Psoas muscle (tissue), 8 donors: Measurements from ENCODE around the gene PAX6. TPM values are rescaled to one million over a fixed set of nuclear protein-coding genes. Genes with fewer than 3 reads are reported as not detected.
"Not testable (repeated sequence)": the region's sequence is repeated elsewhere in the genome, so short reads cannot be mapped to it uniquely, and the experiment has no call there.

Experiments
- ATAC-seq, 4 donors: fragments of 200-7000 bp; cut with Tn5 transposase; one replicate each; pipeline ENCODE4 v1.9.1; 2020; ENCODE audit warnings: moderate library complexity in 3 of 4, mild to moderate bottlenecking in 2 of 4
- DNase-seq, 2 donors: peaks; one replicate each; pipeline ENCODE4 v3.0.0-alpha.2; 2020
- H3K27ac ChIP-seq: fragments of 200-600 bp; one replicate; pipeline ENCODE4 v1.8.0; 2022
- H3K27me3 ChIP-seq, 3 donors: fragments of 200-600 bp in 1 of 3; one replicate each; pipeline versions ENCODE4 v1.6.1 to v1.8.0; 2013 to 2022; ENCODE audit warnings: low read length in 2 of 3, mild to moderate bottlenecking in 2 of 3, moderate library complexity in 1 of 3; ENCODE audit not compliant: insufficient read depth in 3 of 3
- H3K36me3 ChIP-seq, 2 donors: fragments of 200-600 bp in 1 of 2; one replicate each; pipeline versions ENCODE4 v1.6.1 to v1.8.0; 2013 to 2022; ENCODE audit warnings: low read depth in 1 of 2, mild to moderate bottlenecking in 1 of 2, moderate library complexity in 1 of 2; ENCODE audit not compliant: insufficient read depth in 1 of 2
- H3K4me1 ChIP-seq: fragments of 200-600 bp; one replicate; pipeline ENCODE4 v1.8.0; 2022
- H3K4me3 ChIP-seq: fragments of 200-600 bp; one replicate; pipeline ENCODE4 v1.8.0; 2022; ENCODE audit warnings: mild to moderate bottlenecking
- H3K9me3 ChIP-seq: fragments of 200-600 bp; one replicate; pipeline ENCODE4 v1.8.0; 2022
- WGBS, 3 donors: extraction: QIAGEN DNeasy Blood & Tissue Kit; methylation state at CpG; one replicate each; pipeline versions ENCODE4 v1.1.6 to v1.1.7; 2013; 5-methylcytosine and 5-hydroxymethylcytosine counted together
- intact Hi-C, 2 donors: fragments of 100-400 bp; cut with DNase I; formaldehyde crosslinking; loops; one replicate each; pipeline versions ENCODE4 v1.11.0 to v1.14.2; 2022
- polyA plus RNA-seq, 3 donors: library from polyadenylated mRNA; stranded (reverse); fragments of 200-250 nt; gene quantifications; one replicate each; pipeline ENCODE4 v1.2.3, GENCODE V29; 2013
- total RNA-seq, 4 donors: library from RNA; stranded (reverse); fragmentation: NEBNext Ultra II Directional in 2 of 4; extraction: Animal tissue kit (Norgen Biotek cat#: 25700) in 2 of 4; gene quantifications; one replicate each; pipeline versions ENCODE4 v1.2.1 to v1.2.4, GENCODE V29; 2021 to 2023
- TF ChIP-seq, protein P1 (sequence below): fragments of 200-600 bp; IDR thresholded peaks from one replicate; pipeline ENCODE4 v1.8.0; 2022; ENCODE audit warnings: antibody characterized with exemption
- donor health status: healthy with polysubstance abuse.
- donor health status: DM: no; HTN: no; CAD: no; lungs with moderate emphysema.
- donor health status: Bipolar disorder and iron deficiency.
- donor health status: healthy.
- donor health status: DM: yes; HTN: yes; CAD: no.
- donor health status: DM: no; HTN: no; CAD: no.
- donor health status: DM: no; HTN: no; CAD: no.
- donor health status: DM: yes; HTN: yes; CAD: no.

Gene PAX6
- total and polyA plus RNA-seq, 7 donors = 0.75 TPM; not detected in 6

GRCh38 chr11:31757260-31757835, 53.8 kb downstream of the PAX6 start:
- no peak for DNase-seq
- peak in 1 of 4 donors; percentile 54 for ATAC-seq
- WGBS, 3 donors = 34 to 43% (median 39%) methylated on average over 3 of the region's 3 CpGs
- intact Hi-C loops = no loop called here
- Histone ChIP-seq H3K4me3 (no peak overlapping the region), H3K36me3 (no peaks in the 10 kb centered on the region), H3K27ac (no peak overlapping the region), H3K9me3 (no peaks in the 10 kb centered on the region), H3K27me3 (no peaks in the 10 kb centered on the region), H3K4me1 (peaks cover 6% of the 10 kb centered on the region)
- TF ChIP-seq, protein P1, sequence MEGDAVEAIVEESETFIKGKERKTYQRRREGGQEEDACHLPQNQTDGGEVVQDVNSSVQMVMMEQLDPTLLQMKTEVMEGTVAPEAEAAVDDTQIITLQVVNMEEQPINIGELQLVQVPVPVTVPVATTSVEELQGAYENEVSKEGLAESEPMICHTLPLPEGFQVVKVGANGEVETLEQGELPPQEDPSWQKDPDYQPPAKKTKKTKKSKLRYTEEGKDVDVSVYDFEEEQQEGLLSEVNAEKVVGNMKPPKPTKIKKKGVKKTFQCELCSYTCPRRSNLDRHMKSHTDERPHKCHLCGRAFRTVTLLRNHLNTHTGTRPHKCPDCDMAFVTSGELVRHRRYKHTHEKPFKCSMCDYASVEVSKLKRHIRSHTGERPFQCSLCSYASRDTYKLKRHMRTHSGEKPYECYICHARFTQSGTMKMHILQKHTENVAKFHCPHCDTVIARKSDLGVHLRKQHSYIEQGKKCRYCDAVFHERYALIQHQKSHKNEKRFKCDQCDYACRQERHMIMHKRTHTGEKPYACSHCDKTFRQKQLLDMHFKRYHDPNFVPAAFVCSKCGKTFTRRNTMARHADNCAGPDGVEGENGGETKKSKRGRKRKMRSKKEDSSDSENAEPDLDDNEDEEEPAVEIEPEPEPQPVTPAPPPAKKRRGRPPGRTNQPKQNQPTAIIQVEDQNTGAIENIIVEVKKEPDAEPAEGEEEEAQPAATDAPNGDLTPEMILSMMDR = no peak

GRCh38 chr11:31747581-31747980, 63.5 kb downstream of the PAX6 start:
- ATAC-seq = no peak
- H3K4me1 ChIP-seq = no peaks in the 10 kb centered on the region
- 19 to 46% (median 24%) methylated on average over 1 of the region's 1 CpG for WGBS, 3 donors
- no peak overlapping the region for H3K4me3 ChIP-seq
- H3K27me3 ChIP-seq = no peaks in the 10 kb centered on the region
- intact Hi-C loops = no loop called here
- TF ChIP-seq, protein P1 = no peak
- H3K27ac ChIP-seq = no peak overlapping the region
- no peaks in the 10 kb centered on the region for H3K36me3 ChIP-seq
- H3K9me3 ChIP-seq = no peaks in the 10 kb centered on the region
- no peak for DNase-seq

- H3K27ac ChIP-seq, intact Hi-C loops, H3K36me3 ChIP-seq, ATAC-seq, H3K4me1 ChIP-seq, DNase-seq, H3K9me3 ChIP-seq, H3K27me3 ChIP-seq, H3K4me3 ChIP-seq: not testable (repeated sequence)
- 89 to 95% (median 94%) methylated on average over 26 of the region's 26 CpGs for WGBS, 3 donors
Observed at GRCh38 chr11:31740731-31741368, 70.3 kb downstream of the PAX6 start.

GRCh38 chr11:31740131-31740530, 71.0 kb downstream of the PAX6 start:
- H3K36me3 ChIP-seq = no peaks in the 10 kb centered on the region
- no peaks in the 10 kb centered on the region for H3K4me1 ChIP-seq
- no peak overlapping the region for H3K4me3 ChIP-seq
- H3K27me3 ChIP-seq = no peaks in the 10 kb centered on the region
- DNase-seq (no peak), ATAC-seq (no peak)
- no peak overlapping the region for H3K27ac ChIP-seq
- WGBS, 3 donors = 78 to 83% (median 83%) methylated on average over 1 of the region's 1 CpG
- intact Hi-C loops = no loop called here
- TF ChIP-seq, protein P1 = no peak
- peaks cover 3% of the 10 kb centered on the region for H3K9me3 ChIP-seq
